Measurements from ENCODE around the gene THUMPD1. TPM values are rescaled to one million over a fixed set of nuclear protein-coding genes. Genes with fewer than 3 reads are reported as not detected.

Gene THUMPD1, protein sequence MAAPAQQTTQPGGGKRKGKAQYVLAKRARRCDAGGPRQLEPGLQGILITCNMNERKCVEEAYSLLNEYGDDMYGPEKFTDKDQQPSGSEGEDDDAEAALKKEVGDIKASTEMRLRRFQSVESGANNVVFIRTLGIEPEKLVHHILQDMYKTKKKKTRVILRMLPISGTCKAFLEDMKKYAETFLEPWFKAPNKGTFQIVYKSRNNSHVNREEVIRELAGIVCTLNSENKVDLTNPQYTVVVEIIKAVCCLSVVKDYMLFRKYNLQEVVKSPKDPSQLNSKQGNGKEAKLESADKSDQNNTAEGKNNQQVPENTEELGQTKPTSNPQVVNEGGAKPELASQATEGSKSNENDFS
- total RNA-seq, result 10 to 100 TPM; 15.8 to 35.5 (median 20.0) TPM
- 10 to 100 TPM in 1 of 2 donors, 1 to 10 TPM in 1; 9.8 to 16.2 TPM for polyA plus RNA-seq
- long read RNA-seq, donor 1, full-length matches to known transcripts, result 39 of 46 reads
- long read RNA-seq, donor 1, partial matches to known transcripts, result 0 of 46 reads
- long read RNA-seq, donor 1, other reads (novel, unspliced or antisense), result 7 of 46 reads
- long read RNA-seq, donor 2, full-length matches to known transcripts, result 76 of 79 reads
- long read RNA-seq, donor 2, partial matches to known transcripts, result 0 of 79 reads
- long read RNA-seq, donor 2, other reads (novel, unspliced or antisense), result 3 of 79 reads
- long read RNA-seq, donor 3, full-length matches to known transcripts, result 28 of 31 reads
- long read RNA-seq, donor 3, partial matches to known transcripts, result 0 of 31 reads
- long read RNA-seq, donor 3, other reads (novel, unspliced or antisense), result 3 of 31 reads

DNA sequence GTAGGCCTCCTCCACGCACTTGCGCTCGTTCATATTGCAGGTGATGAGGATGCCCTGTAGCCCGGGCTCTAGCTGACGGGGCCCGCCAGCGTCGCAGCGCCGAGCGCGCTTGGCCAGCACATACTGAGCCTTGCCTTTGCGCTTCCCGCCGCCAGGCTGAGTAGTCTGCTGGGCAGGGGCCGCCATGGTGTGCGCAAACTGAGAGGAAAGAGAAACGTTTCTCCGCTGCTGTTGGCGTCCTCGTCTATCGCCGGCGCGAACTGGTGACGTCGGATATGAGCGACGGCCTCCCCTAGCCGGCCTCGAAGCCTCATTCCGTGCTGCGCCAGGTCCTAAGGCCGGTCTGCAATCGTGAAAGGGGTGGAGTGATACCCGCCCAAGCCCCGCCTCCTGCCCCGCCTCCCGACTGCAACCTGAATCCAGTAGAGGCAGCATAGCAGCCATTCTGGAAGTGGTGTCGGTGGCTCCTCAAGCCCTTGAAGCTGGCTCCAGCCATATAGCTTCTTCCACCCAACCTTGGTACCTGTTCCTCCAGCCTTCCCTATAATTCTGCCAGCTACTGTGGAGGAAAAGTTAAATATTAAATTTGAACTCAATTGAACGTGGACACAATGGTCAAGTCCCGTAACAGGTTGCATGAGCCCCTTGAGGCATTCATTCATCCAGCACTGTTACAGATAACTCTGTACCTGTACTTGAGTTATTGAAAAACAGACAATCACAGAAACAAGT, at the start of gene THUMPD1:
Gene THUMPD1 (minus strand): TSS at position 265 of the 732 bp plus-strand sequence. CDS start 79 bp downstream, at position 186.
- WGBS, 4 donors, result 4 to 6% (median 5%) methylated on average over 39 to 42 of the region's 42 CpGs
- H3K27me3 ChIP-seq, result no peaks in the 10 kb centered on the region
- peaks cover 0 to 5% (median 0%) of the 10 kb centered on the region in 12 donors for H3K9me3 ChIP-seq
- peak within 1 kb of the TSS; percentile 44 to 100 (median 94) for H3K4me3 ChIP-seq
- peak; percentile 95 to 98 (median 97) for DNase-seq
- peak in 1 of 2 donors; percentile 74 for TF ChIP-seq POLR2A (IDR thresholded peaks at IDR 0.05)
- TF ChIP-seq, protein P1, sequence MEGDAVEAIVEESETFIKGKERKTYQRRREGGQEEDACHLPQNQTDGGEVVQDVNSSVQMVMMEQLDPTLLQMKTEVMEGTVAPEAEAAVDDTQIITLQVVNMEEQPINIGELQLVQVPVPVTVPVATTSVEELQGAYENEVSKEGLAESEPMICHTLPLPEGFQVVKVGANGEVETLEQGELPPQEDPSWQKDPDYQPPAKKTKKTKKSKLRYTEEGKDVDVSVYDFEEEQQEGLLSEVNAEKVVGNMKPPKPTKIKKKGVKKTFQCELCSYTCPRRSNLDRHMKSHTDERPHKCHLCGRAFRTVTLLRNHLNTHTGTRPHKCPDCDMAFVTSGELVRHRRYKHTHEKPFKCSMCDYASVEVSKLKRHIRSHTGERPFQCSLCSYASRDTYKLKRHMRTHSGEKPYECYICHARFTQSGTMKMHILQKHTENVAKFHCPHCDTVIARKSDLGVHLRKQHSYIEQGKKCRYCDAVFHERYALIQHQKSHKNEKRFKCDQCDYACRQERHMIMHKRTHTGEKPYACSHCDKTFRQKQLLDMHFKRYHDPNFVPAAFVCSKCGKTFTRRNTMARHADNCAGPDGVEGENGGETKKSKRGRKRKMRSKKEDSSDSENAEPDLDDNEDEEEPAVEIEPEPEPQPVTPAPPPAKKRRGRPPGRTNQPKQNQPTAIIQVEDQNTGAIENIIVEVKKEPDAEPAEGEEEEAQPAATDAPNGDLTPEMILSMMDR (IDR thresholded peaks at IDR 0.05), result peak in 4 of 12 donors; percentile 15 to 34 (median 30)
- H3K36me3 ChIP-seq, result peaks cover 0 to 31% (median 23%) of the 10 kb centered on the region in 9 donors
- intact Hi-C loops (cut with DNase I), result no loop called here
- peak; percentile 92 to 97 (median 96) for ATAC-seq
- H3K27ac ChIP-seq, result peak within 1 kb of the TSS; percentile 80 to 98 (median 96)
- peaks cover 3 to 43% (median 17%) of the 10 kb centered on the region in 12 donors for H3K4me1 ChIP-seq

DNA sequence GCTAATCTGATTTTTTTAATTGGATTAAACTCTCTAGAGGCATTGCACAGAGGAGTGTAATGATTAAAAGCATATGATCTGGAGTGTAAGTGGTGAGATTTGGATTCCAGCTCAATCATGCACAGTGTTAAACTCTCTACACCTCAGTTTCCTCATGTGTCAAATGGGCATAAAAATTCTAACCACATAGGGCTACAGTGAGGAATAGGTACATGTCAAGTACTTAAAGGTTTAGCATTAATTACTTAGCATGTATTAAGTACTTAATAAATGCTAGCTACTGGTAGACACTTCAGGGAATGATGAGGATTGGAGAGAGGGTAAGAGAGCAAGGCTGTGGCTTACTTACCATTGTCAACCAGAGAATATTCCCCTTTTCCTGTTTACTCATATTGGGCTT, 47.5 kb upstream of the THUMPD1 start:
- DNase-seq (no peak), ATAC-seq (no peak)
- Histone ChIP-seq H3K4me1 (no peaks in the 10 kb centered on the region), H3K27ac (no peak overlapping the region), H3K9me3 (peaks cover 0 to 3% (median 0%) of the 10 kb centered on the region in 12 donors), H3K27me3 (no peaks in the 10 kb centered on the region), H3K36me3 (peaks cover 0 to 2% (median 0%) of the 10 kb centered on the region in 9 donors), H3K4me3 (no peak overlapping the region)
- intact Hi-C loops (cut with DNase I), result no loop called here
- TF ChIP-seq, protein P1 (IDR thresholded peaks at IDR 0.05), result no peak
- no peak for TF ChIP-seq POLR2A (IDR thresholded peaks at IDR 0.05)

DNA sequence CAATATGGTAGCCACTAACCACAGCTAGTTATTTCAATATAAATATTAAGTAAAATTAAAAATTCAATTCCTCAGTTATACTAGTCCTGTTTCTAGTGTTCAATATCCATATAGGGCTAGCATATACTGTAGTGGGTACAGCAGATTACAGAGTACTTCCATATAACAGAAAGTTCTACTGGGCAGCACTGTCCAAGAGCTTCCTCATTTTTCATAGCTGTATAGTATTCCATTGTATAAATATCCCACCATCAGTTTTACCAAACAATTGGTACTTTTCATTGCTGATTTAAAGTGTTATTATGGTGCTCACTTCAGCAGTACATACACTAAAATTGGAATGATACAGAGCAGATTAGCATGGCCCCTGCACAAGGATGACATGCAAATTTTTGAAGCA, 42.6 kb upstream of the THUMPD1 start:
- H3K4me1 ChIP-seq, result no peaks in the 10 kb centered on the region
- TF ChIP-seq, protein P1 (IDR thresholded peaks at IDR 0.05), result no peak
- no peak for TF ChIP-seq POLR2A (IDR thresholded peaks at IDR 0.05)
- intact Hi-C loops (cut with DNase I), result no loop called here
- no peaks in the 10 kb centered on the region for H3K27me3 ChIP-seq
- ATAC-seq (no peak), DNase-seq (no peak)
- H3K27ac ChIP-seq, result no peak overlapping the region
- no peak overlapping the region for H3K4me3 ChIP-seq
- H3K36me3 ChIP-seq, result peaks cover 0 to 17% (median 0%) of the 10 kb centered on the region in 9 donors
- peaks cover 0 to 4% (median 0%) of the 10 kb centered on the region in 12 donors for H3K9me3 ChIP-seq

Data from heart left ventricle (tissue), 16 donors.